Upper lobe of right lung (tissue), 1 donor: ENCODE data around the gene NLRP7. TPM values are rescaled to one million over a fixed set of nuclear protein-coding genes. Genes with fewer than 3 reads are reported as not detected.
A peak's percentile ranks its signal among the peaks of the same experiment; 100 is the strongest.

Experiments
- ATAC-seq: fragments of 200-7000 bp; cut with Tn5 transposase; one replicate; pipeline ENCODE4 v1.9.1; 2020; ENCODE audit warnings: mild to moderate bottlenecking, moderate library complexity
- DNase-seq: peaks from one replicate; pipeline ENCODE4 v3.0.0-alpha.2; 2020
- H3K27ac ChIP-seq: fragments of 200-600 bp; one replicate; pipeline ENCODE4 v1.8.0; 2022
- H3K27me3 ChIP-seq: fragments of 200-600 bp; one replicate; pipeline ENCODE4 v1.8.0; 2022; ENCODE audit warnings: mild to moderate bottlenecking
- H3K36me3 ChIP-seq: fragments of 200-600 bp; one replicate; pipeline ENCODE4 v1.8.0; 2022
- H3K4me1 ChIP-seq: fragments of 200-600 bp; one replicate; pipeline ENCODE4 v1.8.0; 2022
- H3K4me3 ChIP-seq: fragments of 200-600 bp; one replicate; pipeline ENCODE4 v1.8.0; 2022; ENCODE audit warnings: mild to moderate bottlenecking
- H3K9me3 ChIP-seq: fragments of 200-600 bp; one replicate; pipeline ENCODE4 v1.8.0; 2022
- CTCF ChIP-seq: fragments of 200-600 bp; IDR thresholded peaks from one replicate; pipeline ENCODE4 v1.8.0; 2022; ENCODE audit warnings: antibody characterized with exemption
- intact Hi-C: fragments of 100-400 bp; cut with DNase I; formaldehyde crosslinking; loops from one replicate; pipeline ENCODE4 v1.11.0; 2022
- total RNA-seq: library from RNA; stranded (reverse); fragmentation: NEBNext Ultra II Directional; extraction: Animal tissue kit (Norgen Biotek cat#: 25700); gene quantifications from one replicate; pipeline ENCODE4 v1.2.1, GENCODE V29; 2021
- donor health status: DM: no; HTN: yes; CAD: no; lungs with severe emphysema.

The NLRP7 gene
- total RNA-seq, 1 donor from 2014 or later, result not detected

- H3K4me1 ChIP-seq, result no peaks in the 10 kb centered on the region
- H3K27me3 ChIP-seq, result peaks cover 10% of the 10 kb centered on the region
- no peak for ATAC-seq
- TF ChIP-seq CTCF, result no peak
- no peaks in the 10 kb centered on the region for H3K9me3 ChIP-seq
- no peak overlapping the region for H3K27ac ChIP-seq
- no peaks in the 10 kb centered on the region for H3K36me3 ChIP-seq
- intact Hi-C loops, result no loop called here
- H3K4me3 ChIP-seq, result no peak overlapping the region
- no peak for DNase-seq
Observed at GRCh38 chr19:54877471-54877870, 69.9 kb downstream of the NLRP7 start.

GRCh38 chr19:54875506-54875905, 71.8 kb downstream of the NLRP7 start:
- DNase-seq (no peak), ATAC-seq (peak; percentile 82)
- Histone ChIP-seq H3K4me3 (no peak overlapping the region), H3K27me3 (peaks cover 4% of the 10 kb centered on the region), H3K36me3 (no peaks in the 10 kb centered on the region), H3K27ac (no peak overlapping the region), H3K9me3 (no peaks in the 10 kb centered on the region), H3K4me1 (no peaks in the 10 kb centered on the region)
- no peak for TF ChIP-seq CTCF
- intact Hi-C loops, result no loop called here

- Histone ChIP-seq H3K27ac (no peak within 1 kb of the TSS), H3K4me3 (no peak within 1 kb of the TSS), H3K27me3 (peaks cover 4% of the 10 kb centered on the region), H3K36me3 (no peaks in the 10 kb centered on the region), H3K9me3 (no peaks in the 10 kb centered on the region), H3K4me1 (no peaks in the 10 kb centered on the region)
- DNase-seq (no peak), ATAC-seq (peak; percentile 57)
- intact Hi-C loops, result no loop called here
- TF ChIP-seq CTCF, result no peak
Observed at GRCh38 chr19:54873990-54874389, 73.3 kb downstream of the NLRP7 start, which contains the start of gene FCAR. Gene FCAR, plus strand, starts transcription at chr19:54874235. Its CDS starts 55 bp downstream, at chr19:54874290.

Other genes with a start within 250 kb of the NLRP7 start
- gene KIR3DL3, start 223.1 kb downstream of the NLRP7 start, total RNA-seq, result not detected
- not detected for gene KIR2DL3, start 209.0 kb downstream of the NLRP7 start, total RNA-seq
- gene KIR2DL1, start 177.7 kb downstream of the NLRP7 start, total RNA-seq, result 0.58 TPM
- gene KIR2DL4, start 143.9 kb downstream of the NLRP7 start, total RNA-seq, result 0.46 TPM
- gene KIR3DL1, start 131.1 kb downstream of the NLRP7 start, total RNA-seq, result 0.23 TPM
- gene KIR2DS4, start 114.9 kb downstream of the NLRP7 start, total RNA-seq, result 0.41 TPM
- 0.35 TPM for gene KIR3DL2, start 97.1 kb downstream of the NLRP7 start, total RNA-seq
- 3.2 TPM for gene FCAR, start 73.3 kb downstream of the NLRP7 start, total RNA-seq
- gene NCR1, start 41.4 kb downstream of the NLRP7 start, total RNA-seq, result 1.5 TPM
- 21.4 TPM for gene NLRP2, start 18.8 kb upstream of the NLRP7 start, total RNA-seq
- 0.32 TPM for gene GP6, start 90.7 kb upstream of the NLRP7 start, total RNA-seq
- 30.0 TPM for gene RDH13, start 115.6 kb upstream of the NLRP7 start, total RNA-seq
- 35.6 TPM for gene EPS8L1, start 128.3 kb upstream of the NLRP7 start, total RNA-seq
- 120 TPM for gene PPP1R12C, start 170.1 kb upstream of the NLRP7 start, total RNA-seq
- 1.2 TPM for gene TNNT1, start 201.7 kb upstream of the NLRP7 start, total RNA-seq
- gene TNNI3, start 210.2 kb upstream of the NLRP7 start, total RNA-seq, result not detected
- gene DNAAF3, start 219.1 kb upstream of the NLRP7 start, total RNA-seq, result 1.5 TPM
- gene SYT5, start 232.8 kb upstream of the NLRP7 start, total RNA-seq, result not detected